ENCODE results near the gene WNT7A. TPM values are rescaled to one million over a fixed set of nuclear protein-coding genes. Genes with fewer than 3 reads are reported as not detected.

WNT7A gene
- total and polyA plus RNA-seq, 4 donors, result 5.0 to 18.6 (median 12.0) TPM

DNA sequence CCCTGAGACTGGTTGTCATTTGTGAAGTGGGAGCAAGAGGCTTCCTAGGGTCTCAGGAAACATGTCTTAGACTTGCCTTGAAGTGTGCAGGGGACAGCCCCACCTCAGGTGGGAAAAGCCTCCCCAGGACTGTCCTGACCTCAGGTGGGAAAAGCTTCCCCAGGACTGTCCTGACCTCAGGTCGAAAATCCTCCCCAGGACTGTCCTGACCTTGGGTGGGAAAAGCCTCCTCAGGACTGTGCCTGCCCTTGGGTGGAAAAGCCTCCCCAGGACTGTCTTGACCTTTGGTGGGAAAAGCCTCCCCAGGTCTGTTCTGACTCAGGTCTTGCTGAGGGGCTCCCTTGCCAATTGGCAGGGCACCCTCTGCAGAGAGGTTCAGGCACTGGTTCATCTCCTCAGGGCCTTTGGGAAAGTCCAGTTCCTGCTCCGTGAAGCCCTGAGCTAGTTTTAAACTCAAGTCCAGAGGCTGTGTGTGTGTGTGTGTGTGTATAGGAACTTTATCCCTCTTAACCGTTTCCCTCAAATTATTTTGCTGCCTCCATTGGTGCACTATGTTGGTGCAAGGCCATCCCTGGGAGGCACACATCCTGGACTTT is 64.7 kb downstream of the WNT7A start:
- Histone ChIP-seq H3K4me1 (ENCODE audit: control insufficient read depth, insufficient read depth, low read length) (peaks cover 44% of the 10 kb centered on the region), H3K27ac (ENCODE audit: low read depth, low read length) (no peak overlapping the region), H3K36me3 (ENCODE audit: control insufficient read depth, insufficient read depth, low read length) (peaks cover 33% of the 10 kb centered on the region), H3K27me3 (ENCODE audit: control insufficient read depth, insufficient read depth, low read length) (no peaks in the 10 kb centered on the region), H3K4me3 (ENCODE audit: low read depth, low read length) (no peak overlapping the region), H3K9me3 (ENCODE audit: control insufficient read depth, insufficient read depth, low read length) (peaks cover 11% of the 10 kb centered on the region)
- DNase-seq (ENCODE audit: low read depth in 4 of 6, low spot score in 6 of 6), result no peak
- 100% methylated on average over 1 of the region's 3 CpGs for WGBS (ENCODE audit: insufficient coverage)

DNA sequence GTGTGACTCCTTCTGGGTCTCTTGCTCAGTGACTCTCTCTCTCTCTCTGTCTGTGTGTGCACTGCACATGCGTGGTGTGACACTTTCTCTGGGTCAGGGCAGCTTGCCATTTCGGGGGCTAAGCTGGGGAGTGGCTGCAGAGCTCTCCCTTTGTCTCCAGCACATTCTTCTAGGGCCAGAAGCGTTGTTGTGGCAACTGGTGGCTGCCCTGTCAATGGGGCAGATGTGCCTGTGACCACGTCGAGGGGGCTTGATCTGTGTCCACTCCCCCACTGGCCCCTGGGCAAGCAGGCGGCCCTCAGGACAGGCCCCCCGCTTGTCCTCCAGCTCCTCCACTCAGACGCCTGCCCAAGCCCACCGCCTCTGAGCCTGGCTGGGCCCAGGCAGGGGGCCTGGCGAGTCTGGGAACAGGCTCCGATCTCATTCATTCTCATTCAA is 67.8 kb downstream of the WNT7A start:
- peaks cover 11% of the 10 kb centered on the region for H3K9me3 ChIP-seq (ENCODE audit: control insufficient read depth, insufficient read depth, low read length)
- WGBS (ENCODE audit: insufficient coverage), result 14% methylated on average over 11 of the region's 11 CpGs

DNA sequence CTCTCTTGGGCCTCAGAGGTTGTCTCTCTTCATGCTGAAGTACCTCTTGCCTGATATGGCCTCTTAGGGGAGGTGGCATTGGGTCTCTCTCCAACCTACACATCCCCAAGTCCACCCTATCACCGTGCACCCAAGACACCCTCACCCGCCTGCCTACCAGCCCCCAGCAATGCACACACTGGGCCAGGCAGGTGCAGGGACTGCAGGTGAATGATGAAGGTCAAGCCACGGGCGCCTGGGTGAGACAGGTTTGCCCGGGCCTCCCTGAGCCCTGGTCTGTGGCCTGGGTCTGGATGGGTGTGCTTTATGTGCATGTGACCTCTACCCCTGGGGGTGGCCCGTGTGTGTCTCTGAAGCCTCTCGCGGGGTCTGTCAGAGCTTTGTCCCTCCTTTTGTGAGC is 68.3 kb downstream of the WNT7A start:
- H3K27me3 ChIP-seq (ENCODE audit: control insufficient read depth, insufficient read depth, low read length), result no peaks in the 10 kb centered on the region
- DNase-seq (ENCODE audit: low read depth in 4 of 6, low spot score in 6 of 6), result no peak
- peaks cover 40% of the 10 kb centered on the region for H3K4me1 ChIP-seq (ENCODE audit: control insufficient read depth, insufficient read depth, low read length)
- WGBS (ENCODE audit: insufficient coverage), result 22% methylated on average over 6 of the region's 8 CpGs
- peaks cover 12% of the 10 kb centered on the region for H3K36me3 ChIP-seq (ENCODE audit: control insufficient read depth, insufficient read depth, low read length)
- H3K27ac ChIP-seq (ENCODE audit: low read depth, low read length), result peak overlapping the region; percentile 85
- no peak overlapping the region for H3K4me3 ChIP-seq (ENCODE audit: low read depth, low read length)
- H3K9me3 ChIP-seq (ENCODE audit: control insufficient read depth, insufficient read depth, low read length), result peaks cover 11% of the 10 kb centered on the region

More for the DNA sequence above, 67.8 kb downstream of the WNT7A start:
- Histone ChIP-seq H3K4me3 (ENCODE audit: low read depth, low read length) (no peak overlapping the region), H3K4me1 (ENCODE audit: control insufficient read depth, insufficient read depth, low read length) (peaks cover 40% of the 10 kb centered on the region), H3K36me3 (ENCODE audit: control insufficient read depth, insufficient read depth, low read length) (peaks cover 16% of the 10 kb centered on the region), H3K27ac (ENCODE audit: low read depth, low read length) (peak overlapping the region; percentile 85), H3K27me3 (ENCODE audit: control insufficient read depth, insufficient read depth, low read length) (no peaks in the 10 kb centered on the region)
- peak; percentile 76 to 96 (median 86) for DNase-seq (ENCODE audit: low read depth in 4 of 6, low spot score in 6 of 6)

DNA sequence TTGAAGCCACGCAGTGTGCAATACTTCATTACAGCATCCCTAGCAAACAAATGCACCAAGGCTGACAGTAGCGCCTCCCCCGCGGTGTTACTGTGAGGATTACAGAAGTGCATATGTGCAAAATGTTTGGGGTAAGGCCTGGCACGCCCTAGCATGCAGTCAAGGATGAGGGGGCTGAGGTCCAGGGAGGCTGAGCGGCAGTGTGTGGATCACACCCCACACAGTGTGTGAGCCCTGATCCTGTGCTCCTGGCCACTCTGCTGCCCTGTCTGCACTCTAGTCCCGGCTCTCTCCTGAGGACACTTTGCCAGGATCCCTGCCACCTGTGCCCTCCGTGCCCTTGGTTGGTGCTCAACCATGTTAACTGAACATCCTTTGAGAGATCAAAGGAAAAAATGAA is 71.3 kb downstream of the WNT7A start:
- Histone ChIP-seq H3K9me3 (ENCODE audit: control insufficient read depth, insufficient read depth, low read length) (no peaks in the 10 kb centered on the region), H3K27ac (ENCODE audit: low read depth, low read length) (no peak overlapping the region), H3K4me1 (ENCODE audit: control insufficient read depth, insufficient read depth, low read length) (peaks cover 34% of the 10 kb centered on the region), H3K36me3 (ENCODE audit: control insufficient read depth, insufficient read depth, low read length) (no peaks in the 10 kb centered on the region), H3K4me3 (ENCODE audit: low read depth, low read length) (no peak overlapping the region), H3K27me3 (ENCODE audit: control insufficient read depth, insufficient read depth, low read length) (no peaks in the 10 kb centered on the region)
- WGBS (ENCODE audit: insufficient coverage), result 82% methylated on average over 3 of the region's 8 CpGs
- no peak for DNase-seq (ENCODE audit: low read depth in 4 of 6, low spot score in 6 of 6)

DNA sequence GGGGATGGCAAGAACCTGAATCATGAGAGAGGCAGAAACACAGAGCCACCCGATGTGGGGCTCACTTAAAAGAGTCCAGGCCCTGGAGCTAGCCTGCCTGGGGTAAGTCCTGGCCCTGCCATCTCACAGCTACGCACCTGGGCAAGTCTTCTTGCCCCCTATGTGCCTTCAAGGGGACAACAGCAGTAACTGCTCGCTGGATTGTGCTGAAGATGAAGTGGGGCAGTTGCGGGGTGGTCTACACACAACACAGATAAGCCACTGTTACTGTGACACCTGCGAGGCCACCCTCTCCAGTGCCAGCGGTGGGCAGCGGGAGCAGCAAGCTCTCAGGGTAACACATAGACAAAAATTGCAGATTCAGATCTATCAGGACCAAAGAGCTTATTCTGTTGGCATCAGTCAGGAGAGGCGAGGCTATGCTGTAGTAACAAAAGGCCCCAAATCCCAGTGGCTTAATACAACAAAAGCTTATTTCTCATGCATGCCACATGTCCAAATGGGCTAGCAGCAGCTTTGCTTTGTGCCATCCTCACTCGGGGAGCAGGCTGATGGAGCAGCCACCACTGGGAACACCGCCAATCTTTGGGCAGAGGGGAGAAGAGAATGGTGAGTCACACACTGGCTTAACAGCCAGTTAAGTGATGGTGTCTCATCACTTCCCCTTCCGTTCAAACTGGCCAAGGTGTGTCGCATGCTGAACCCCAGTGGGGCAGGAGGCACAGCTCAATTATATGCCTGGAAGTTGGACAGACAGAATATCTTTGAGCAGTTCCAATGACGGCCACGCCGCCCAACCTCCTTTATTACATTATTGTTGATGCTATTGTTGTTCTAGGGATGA is 78.3 kb downstream of the WNT7A start:
- H3K27me3 ChIP-seq (ENCODE audit: control insufficient read depth, insufficient read depth, low read length), result no peaks in the 10 kb centered on the region
- WGBS (ENCODE audit: insufficient coverage), result 84% methylated on average over 9 of the region's 15 CpGs
- no peaks in the 10 kb centered on the region for H3K9me3 ChIP-seq (ENCODE audit: control insufficient read depth, insufficient read depth, low read length)
- no peak for DNase-seq (ENCODE audit: low read depth in 4 of 6, low spot score in 6 of 6)
- H3K4me3 ChIP-seq (ENCODE audit: low read depth, low read length), result no peak overlapping the region
- no peak overlapping the region for H3K27ac ChIP-seq (ENCODE audit: low read depth, low read length)
- H3K4me1 ChIP-seq (ENCODE audit: control insufficient read depth, insufficient read depth, low read length), result peaks cover 12% of the 10 kb centered on the region
- no peaks in the 10 kb centered on the region for H3K36me3 ChIP-seq (ENCODE audit: control insufficient read depth, insufficient read depth, low read length)

DNA sequence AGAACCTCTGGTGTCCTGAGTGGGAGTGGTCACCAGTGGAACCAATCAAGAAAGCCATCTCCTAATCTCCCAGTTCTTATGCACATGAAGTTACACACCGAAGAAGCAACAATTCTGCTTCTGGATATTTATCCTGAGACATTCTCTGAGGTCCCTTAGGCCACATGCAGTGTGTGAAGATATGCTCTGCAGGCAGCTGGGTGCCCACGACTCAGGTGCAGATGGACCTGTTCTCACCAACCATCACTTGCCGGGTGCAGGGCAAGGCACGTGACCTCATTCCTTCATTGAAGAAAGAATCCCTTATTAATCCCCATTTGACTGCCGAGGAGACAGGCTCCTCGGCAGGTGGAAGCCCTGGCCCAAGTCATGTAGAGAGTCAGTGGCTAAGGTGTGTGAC is 79.8 kb downstream of the WNT7A start:
- Histone ChIP-seq H3K4me3 (ENCODE audit: low read depth, low read length) (no peak overlapping the region), H3K27me3 (ENCODE audit: control insufficient read depth, insufficient read depth, low read length) (no peaks in the 10 kb centered on the region), H3K9me3 (ENCODE audit: control insufficient read depth, insufficient read depth, low read length) (no peaks in the 10 kb centered on the region), H3K36me3 (ENCODE audit: control insufficient read depth, insufficient read depth, low read length) (peaks cover 4% of the 10 kb centered on the region), H3K27ac (ENCODE audit: low read depth, low read length) (no peak overlapping the region), H3K4me1 (ENCODE audit: control insufficient read depth, insufficient read depth, low read length) (peaks cover 22% of the 10 kb centered on the region)
- no peak for DNase-seq (ENCODE audit: low read depth in 4 of 6, low spot score in 6 of 6)
- 86% methylated on average over 3 of the region's 6 CpGs for WGBS (ENCODE audit: insufficient coverage)

DNA sequence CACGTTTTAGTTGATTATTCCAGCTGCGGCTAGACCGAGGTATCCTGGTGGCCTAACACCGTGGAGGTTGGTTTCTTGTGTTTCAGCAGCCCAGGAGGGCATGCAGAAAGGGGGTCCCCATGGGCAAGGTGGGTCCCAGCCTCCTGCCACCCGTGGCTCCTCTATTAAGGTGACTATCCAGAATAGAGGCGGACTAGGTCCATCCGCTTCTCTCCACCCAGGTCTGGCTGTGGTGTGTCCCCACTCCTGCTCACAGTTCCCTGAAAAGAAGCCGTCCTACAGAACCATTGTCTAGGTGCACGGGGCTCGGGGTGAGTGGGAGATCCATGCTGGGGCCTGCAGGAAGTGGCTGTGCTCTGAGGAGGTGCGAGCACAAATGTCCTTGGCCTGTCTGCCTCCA is 81.5 kb downstream of the WNT7A start:
- DNase-seq (ENCODE audit: low read depth in 4 of 6, low spot score in 6 of 6), result no peak
- Histone ChIP-seq H3K9me3 (ENCODE audit: control insufficient read depth, insufficient read depth, low read length) (no peaks in the 10 kb centered on the region), H3K36me3 (ENCODE audit: control insufficient read depth, insufficient read depth, low read length) (peaks cover 4% of the 10 kb centered on the region), H3K4me3 (ENCODE audit: low read depth, low read length) (no peak overlapping the region), H3K4me1 (ENCODE audit: control insufficient read depth, insufficient read depth, low read length) (peaks cover 25% of the 10 kb centered on the region), H3K27ac (ENCODE audit: low read depth, low read length) (no peak overlapping the region), H3K27me3 (ENCODE audit: control insufficient read depth, insufficient read depth, low read length) (no peaks in the 10 kb centered on the region)
- WGBS (ENCODE audit: insufficient coverage), result 87% methylated on average over 11 of the region's 11 CpGs

DNA sequence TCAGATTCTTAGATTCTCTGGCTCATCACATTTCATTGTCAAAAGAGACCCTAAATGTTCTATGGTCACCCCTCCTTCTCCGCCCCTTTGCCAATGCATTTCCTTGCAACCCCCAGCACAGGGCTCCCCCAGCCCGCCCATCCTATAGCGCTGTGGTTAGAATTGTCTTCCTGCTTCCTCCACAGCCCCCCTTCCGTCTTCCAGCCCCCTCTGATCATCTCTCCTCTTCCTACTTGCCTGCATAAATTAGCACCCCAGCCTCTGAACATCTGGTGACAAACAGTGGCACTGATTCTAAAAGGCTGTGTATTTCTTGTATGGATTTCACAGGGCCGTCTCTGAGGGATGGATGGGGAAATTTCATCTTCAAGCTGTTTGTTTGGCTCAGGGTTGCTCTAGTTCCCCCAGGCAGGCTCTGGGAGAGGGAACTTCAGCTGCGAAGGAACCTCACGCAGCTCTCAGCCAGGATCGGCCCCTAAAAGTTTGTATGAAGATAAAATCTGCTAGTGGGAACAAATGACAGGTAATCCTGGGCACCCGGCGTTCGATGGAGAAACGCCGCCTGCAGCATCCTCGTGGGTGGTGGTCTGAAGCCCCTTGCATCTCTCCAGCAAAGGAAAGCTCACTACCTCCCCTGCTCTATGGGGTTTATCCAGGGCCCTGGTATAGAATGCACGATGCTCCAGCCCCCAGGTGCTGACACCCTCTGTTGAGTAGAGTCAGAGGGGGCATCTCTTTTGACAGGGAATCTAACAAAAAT is 83.0 kb downstream of the WNT7A start:
- Histone ChIP-seq H3K27me3 (ENCODE audit: control insufficient read depth, insufficient read depth, low read length) (no peaks in the 10 kb centered on the region), H3K4me1 (ENCODE audit: control insufficient read depth, insufficient read depth, low read length) (peaks cover 38% of the 10 kb centered on the region), H3K36me3 (ENCODE audit: control insufficient read depth, insufficient read depth, low read length) (peaks cover 7% of the 10 kb centered on the region), H3K4me3 (ENCODE audit: low read depth, low read length) (no peak overlapping the region), H3K27ac (ENCODE audit: low read depth, low read length) (no peak overlapping the region), H3K9me3 (ENCODE audit: control insufficient read depth, insufficient read depth, low read length) (no peaks in the 10 kb centered on the region)
- peak in 2 of 6 donors; percentile 79 to 95 for DNase-seq (ENCODE audit: low read depth in 4 of 6, low spot score in 6 of 6)
- 67% methylated on average over 6 of the region's 15 CpGs for whole genome bisulfite sequencing (ENCODE audit: insufficient coverage)

DNA sequence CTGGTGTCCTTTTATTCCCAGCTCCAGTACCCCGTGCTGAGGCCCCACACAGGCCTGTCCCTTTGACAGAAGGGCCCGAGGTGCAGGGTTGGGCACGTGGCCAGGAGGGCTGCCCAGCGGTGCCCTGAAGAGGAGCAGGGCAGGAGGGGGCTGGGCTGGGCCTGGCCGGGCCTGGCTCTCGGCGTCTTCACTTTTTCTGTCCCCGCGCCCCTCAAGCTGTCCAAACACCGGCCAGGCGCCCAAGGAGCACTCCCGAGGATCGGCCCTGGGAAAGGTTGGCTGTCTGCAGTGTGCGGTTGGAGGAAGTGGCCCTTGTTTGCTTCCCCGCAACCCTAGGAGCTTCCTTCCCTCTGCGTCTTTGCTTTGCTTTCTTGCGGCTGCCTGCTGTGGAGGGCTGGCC is 84.1 kb downstream of the WNT7A start:
- Histone ChIP-seq H3K27me3 (ENCODE audit: control insufficient read depth, insufficient read depth, low read length) (no peaks in the 10 kb centered on the region), H3K4me3 (ENCODE audit: low read depth, low read length) (no peak overlapping the region), H3K9me3 (ENCODE audit: control insufficient read depth, insufficient read depth, low read length) (no peaks in the 10 kb centered on the region), H3K4me1 (ENCODE audit: control insufficient read depth, insufficient read depth, low read length) (peaks cover 45% of the 10 kb centered on the region), H3K36me3 (ENCODE audit: control insufficient read depth, insufficient read depth, low read length) (peaks cover 7% of the 10 kb centered on the region), H3K27ac (ENCODE audit: low read depth, low read length) (no peak overlapping the region)
- 71% methylated on average over 17 of the region's 17 CpGs for WGBS (ENCODE audit: insufficient coverage)
- no peak for DNase-seq (ENCODE audit: low read depth in 4 of 6, low spot score in 6 of 6)

All from spinal cord (tissue), 10 donors.